Stimulated activated naive CD8-positive, alpha-beta T cell treated with anti-CD3 and anti-CD28 coated beads, Interleukin-15, amount 100 ng/mL, for 72 hours (primary cell): Measurements from ENCODE around the gene HEBP1.

Experiments used
- ATAC-seq: fragments of 150-1000 bp; cut with Tn5 transposase; 2 replicates; pipeline ENCODE4 v1.10.0; 2021; ENCODE audit warnings: mild to moderate bottlenecking, moderate library complexity
- DNase-seq, 2 donors: peaks; one replicate each; pipeline ENCODE4 v3.0.0; 2021 to 2022
- H3K27ac Mint-ChIP-seq, 2 donors: one replicate each; pipeline ENCODE4 v1.8.0; 2022; ENCODE audit warnings: mild to moderate bottlenecking in 2 of 2, mixed read lengths in 2 of 2, moderate library complexity in 2 of 2
- H3K27me3 Mint-ChIP-seq: one replicate; pipeline ENCODE4 v1.8.0; 2022; ENCODE audit warnings: mixed read lengths
- H3K4me1 Mint-ChIP-seq: one replicate; pipeline ENCODE4 v1.8.0; 2022; ENCODE audit warnings: mild to moderate bottlenecking, mixed read lengths
- H3K4me3 Mint-ChIP-seq, 2 donors: one replicate each; pipeline ENCODE4 v1.8.0; 2022; ENCODE audit warnings: mild to moderate bottlenecking in 2 of 2, mixed read lengths in 2 of 2, moderate library complexity in 1 of 2
- H3K9me3 Mint-ChIP-seq, 2 donors: one replicate each; pipeline ENCODE4 v1.8.0; 2022; ENCODE audit warnings: mixed read lengths in 2 of 2

The HEBP1 gene

DNA sequence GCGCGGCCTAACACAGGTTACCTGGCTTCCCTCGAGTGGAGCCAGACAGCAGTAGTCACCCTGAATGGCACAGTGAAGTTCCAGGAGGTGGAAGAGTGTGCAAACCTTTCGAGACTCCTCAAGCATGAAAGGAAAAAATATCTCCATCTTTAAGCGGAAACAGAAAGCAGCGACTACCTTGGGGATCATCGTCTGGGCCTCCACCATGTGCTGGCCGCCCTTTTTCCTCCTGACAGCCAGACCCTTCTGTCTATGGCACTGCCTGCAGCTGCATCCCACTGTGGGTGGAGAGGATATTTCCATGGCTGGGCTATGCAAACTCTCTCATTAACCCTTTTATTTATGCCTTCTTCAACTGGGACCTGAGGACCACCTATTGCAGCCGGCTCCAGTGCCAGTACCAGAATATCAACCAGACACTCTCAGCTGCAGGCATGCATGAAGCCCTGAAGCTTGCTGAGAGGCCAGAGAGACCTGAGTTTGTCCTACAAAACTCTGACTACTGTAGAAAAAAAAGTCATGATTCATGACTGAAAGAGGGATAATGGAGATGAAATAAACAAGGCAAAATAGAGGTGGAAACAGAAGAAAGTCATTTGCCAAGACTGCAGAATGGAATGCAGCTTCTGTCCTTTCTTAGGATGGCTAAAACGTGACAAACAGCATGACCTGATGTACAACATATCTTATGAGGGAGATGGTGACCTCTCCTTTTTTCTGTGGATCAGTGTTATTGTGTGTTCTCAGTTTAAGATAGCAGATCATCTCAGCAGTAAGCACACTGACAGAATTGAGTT is 2.4 kb upstream of the HEBP1 start:
- H3K4me1 Mint-ChIP-seq, result peaks cover 36% of the 10 kb centered on the region
- H3K4me3 Mint-ChIP-seq, result peak overlapping the region in 1 of 2 donors; percentile 86
- H3K27ac Mint-ChIP-seq, result no peak overlapping the region
- no peak for ATAC-seq
- peaks cover 16% of the 10 kb centered on the region for H3K27me3 Mint-ChIP-seq
- H3K9me3 Mint-ChIP-seq, result no peaks in the 10 kb centered on the region
- DNase-seq, result no peak

DNA sequence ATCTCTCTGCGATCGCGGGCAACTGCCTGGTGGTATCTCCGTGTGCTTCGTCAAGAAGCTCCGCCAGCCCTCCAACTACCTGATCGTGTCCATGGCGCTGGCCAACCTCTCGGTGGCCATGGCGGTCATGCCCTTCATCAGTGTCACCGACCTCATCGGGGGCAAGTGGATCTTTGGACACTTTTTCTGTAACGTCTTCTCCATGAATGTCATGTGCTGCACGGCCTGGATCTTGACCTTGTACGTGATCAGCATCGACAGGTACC is 1.6 kb upstream of the HEBP1 start:
- peak overlapping the region; percentile 70 to 91 for H3K27ac Mint-ChIP-seq
- H3K4me1 Mint-ChIP-seq, result peaks cover 43% of the 10 kb centered on the region
- no peak for DNase-seq
- H3K27me3 Mint-ChIP-seq, result peaks cover 16% of the 10 kb centered on the region
- ATAC-seq, result no peak
- peak overlapping the region; percentile 78 to 86 for H3K4me3 Mint-ChIP-seq
- no peaks in the 10 kb centered on the region for H3K9me3 Mint-ChIP-seq

DNA sequence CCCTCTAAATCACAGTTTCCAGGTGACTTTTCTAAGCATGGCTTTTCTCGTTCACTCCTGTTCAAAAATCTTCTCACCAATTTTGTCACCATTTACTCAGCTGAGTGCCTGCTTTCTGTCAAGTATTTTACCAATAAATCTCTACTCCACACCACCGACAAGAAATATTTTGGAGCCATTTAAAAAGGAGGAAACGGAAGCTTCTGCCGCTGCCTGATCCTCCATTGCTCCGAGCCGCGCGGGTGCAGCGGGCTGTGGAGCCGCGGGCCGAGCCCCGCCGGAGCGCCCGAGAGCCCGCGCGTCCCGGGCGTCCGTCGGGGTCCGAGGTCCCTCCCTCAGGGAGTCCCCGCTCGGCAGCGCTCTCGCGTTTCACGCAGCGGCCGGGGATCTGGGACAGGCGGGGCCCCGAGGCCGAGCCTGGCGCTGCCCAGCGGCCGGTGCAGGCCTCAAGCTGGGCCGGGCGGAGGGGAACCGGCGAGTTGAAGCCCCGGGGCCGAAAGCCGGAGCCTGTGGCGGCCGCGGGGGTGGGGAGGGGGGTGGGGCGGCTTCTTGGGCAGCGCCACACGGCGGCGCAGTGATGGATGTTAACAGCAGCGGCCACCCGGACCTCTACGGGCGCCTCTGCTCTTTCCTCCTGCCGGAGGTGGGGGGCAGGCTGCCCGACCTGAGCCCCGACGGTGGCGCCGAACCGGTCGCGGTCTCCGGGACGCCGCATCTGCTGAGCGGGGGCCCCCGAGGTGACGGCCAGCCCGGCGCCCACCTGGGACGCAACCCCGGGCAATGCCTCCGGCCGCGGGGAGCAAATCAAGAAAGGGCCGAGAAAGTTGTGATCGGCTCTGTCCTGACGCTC is 1.1 kb upstream of the HEBP1 start:
- peak overlapping the region; percentile 42 to 86 for H3K27ac Mint-ChIP-seq

DNA sequence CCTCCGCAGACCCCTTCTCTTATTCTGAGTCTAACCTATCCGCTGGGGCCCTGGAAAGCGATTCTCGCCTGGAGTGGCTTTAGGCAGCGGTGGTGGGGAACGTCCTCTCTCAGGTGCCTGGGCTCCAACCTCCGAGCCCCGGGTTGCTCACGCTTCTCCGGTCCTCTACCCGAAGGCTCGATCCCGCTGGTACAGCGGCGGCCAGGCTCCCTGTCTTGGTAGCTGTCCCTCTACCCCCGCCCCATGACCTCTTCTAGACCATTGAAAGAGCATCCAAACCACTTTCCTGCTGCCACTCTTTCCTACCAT is 505 bp upstream of the HEBP1 start:
- Mint-ChIP-seq H3K27ac (peak overlapping the region; percentile 42 to 86), H3K27me3 (peaks cover 16% of the 10 kb centered on the region)

More for the DNA sequence above, 1.1 kb upstream of the HEBP1 start:
- H3K4me3 Mint-ChIP-seq, result peak overlapping the region; percentile 93 to 97
- DNase-seq (peak; percentile 47 to 59), ATAC-seq (peak; percentile 34)
- peaks cover 43% of the 10 kb centered on the region for H3K4me1 Mint-ChIP-seq
- H3K9me3 Mint-ChIP-seq, result no peaks in the 10 kb centered on the region
- H3K27me3 Mint-ChIP-seq, result peaks cover 16% of the 10 kb centered on the region

DNA sequence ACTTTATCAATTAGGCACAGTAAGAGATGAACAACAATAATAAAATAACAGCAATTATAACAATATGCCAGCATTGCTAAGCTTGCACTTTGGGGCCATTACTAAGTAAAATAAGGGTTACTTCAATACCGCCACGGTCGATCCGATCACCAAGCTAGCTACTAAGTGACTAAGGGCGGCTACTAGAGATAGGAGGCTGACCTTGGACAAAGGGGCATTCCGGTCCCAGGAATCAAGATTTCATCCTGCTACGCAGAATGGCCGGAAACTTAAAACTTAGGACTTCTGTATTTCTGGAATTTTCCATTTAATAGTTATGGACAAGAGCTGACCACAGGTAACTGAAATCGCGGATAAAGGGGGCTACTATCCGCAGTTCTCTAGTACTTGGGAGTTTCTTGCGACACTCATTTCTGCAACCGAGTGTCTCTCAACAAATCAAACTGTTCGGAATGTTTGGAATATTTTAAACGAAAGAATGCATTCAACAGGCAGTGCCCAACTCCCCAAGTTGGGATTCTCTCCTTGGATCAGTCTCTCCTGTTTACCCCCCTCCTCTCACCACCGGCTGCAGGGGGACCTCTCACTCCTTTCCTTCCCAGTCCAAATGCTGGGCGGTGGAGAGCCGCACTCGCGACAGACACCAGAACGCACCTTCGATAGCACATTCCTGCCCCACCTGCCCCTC is 650 bp downstream of the HEBP1 start:
- Mint-ChIP-seq H3K27ac (peak overlapping the region; percentile 44 to 71), H3K9me3 (no peaks in the 10 kb centered on the region), H3K4me1 (peaks cover 43% of the 10 kb centered on the region), H3K4me3 (peak overlapping the region; percentile 93 to 97), H3K27me3 (peaks cover 16% of the 10 kb centered on the region)
- ATAC-seq, result no peak
- DNase-seq, result no peak

More for the DNA sequence above, 505 bp upstream of the HEBP1 start:
- no peak for DNase-seq
- Mint-ChIP-seq H3K4me3 (peak overlapping the region; percentile 93 to 97), H3K9me3 (no peaks in the 10 kb centered on the region), H3K4me1 (peaks cover 43% of the 10 kb centered on the region)
- peak; percentile 57 for ATAC-seq

DNA sequence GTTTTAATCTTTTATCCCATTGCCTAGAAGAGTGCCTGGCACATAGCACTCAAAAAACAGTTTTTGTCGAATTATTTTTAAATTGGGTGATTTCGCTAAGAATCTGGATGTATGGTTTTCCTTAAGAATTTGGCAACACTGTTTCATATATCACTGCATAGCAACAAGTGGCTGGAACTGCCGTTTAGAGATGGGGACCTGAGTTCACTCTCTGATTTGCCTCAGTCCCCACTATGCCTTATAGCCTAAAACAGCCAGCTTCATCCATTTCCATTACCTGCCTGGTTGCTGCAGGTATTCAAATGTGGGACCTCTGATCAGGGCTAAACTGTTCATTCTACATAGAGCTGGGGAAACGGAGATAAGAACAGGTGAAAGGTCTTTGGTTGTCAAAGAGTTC is 1.8 kb downstream of the HEBP1 start:
- no peak for DNase-seq
- no peak overlapping the region for H3K4me3 Mint-ChIP-seq
- peaks cover 48% of the 10 kb centered on the region for H3K4me1 Mint-ChIP-seq
- peaks cover 0 to 8% of the 10 kb centered on the region in 2 donors for H3K9me3 Mint-ChIP-seq
- no peak overlapping the region for H3K27ac Mint-ChIP-seq
- no peak for ATAC-seq
- peaks cover 9% of the 10 kb centered on the region for H3K27me3 Mint-ChIP-seq

DNA sequence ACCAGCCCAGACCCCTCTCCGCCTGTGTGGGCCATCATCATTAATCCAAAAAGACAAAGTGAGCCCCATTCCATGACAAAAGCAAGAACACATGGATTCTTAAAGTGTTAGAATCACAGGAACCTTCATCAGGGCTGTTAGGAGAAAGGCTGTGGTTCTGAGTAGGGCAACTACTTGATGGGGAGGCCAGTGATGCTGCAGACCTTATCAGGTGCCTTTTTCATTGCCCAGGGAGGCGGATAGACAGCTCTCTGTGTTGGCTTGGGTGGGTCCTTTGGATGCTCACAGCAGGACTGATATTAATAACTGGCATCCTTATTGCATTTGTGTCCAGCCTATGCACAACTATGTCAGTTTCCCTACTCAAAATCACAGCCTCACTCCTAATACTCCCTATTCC is 2.3 kb downstream of the HEBP1 start:
- ATAC-seq (no peak), DNase-seq (no peak)
- Mint-ChIP-seq H3K9me3 (peaks cover 0 to 10% of the 10 kb centered on the region in 2 donors), H3K27ac (no peak overlapping the region), H3K4me1 (peaks cover 53% of the 10 kb centered on the region), H3K27me3 (peaks cover 9% of the 10 kb centered on the region), H3K4me3 (no peak overlapping the region)

DNA sequence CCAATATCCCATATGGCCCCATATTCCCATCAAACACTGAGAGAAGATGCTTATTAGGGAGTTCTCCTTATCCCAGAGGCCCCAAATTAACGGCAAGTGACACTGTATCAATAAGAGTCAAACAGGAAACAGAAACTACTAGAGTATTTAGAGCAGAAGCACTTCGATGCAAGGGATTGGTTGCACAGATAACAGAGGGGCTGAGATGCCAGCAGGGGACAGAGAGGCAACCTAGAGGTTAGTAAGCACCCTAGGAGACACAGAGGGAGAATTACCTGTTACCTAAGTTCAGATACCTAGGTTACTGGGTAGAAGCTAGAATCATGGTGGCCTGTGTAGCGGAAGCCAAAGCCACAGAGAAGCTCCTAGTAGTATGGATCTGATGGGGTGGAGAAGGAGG is 2.9 kb downstream of the HEBP1 start:
- Mint-ChIP-seq H3K4me1 (peaks cover 56% of the 10 kb centered on the region), H3K27ac (no peak overlapping the region), H3K4me3 (peak overlapping the region; percentile 11 to 21), H3K27me3 (peaks cover 7% of the 10 kb centered on the region), H3K9me3 (peaks cover 0 to 10% of the 10 kb centered on the region in 2 donors)
- no peak for ATAC-seq
- DNase-seq, result no peak

DNA sequence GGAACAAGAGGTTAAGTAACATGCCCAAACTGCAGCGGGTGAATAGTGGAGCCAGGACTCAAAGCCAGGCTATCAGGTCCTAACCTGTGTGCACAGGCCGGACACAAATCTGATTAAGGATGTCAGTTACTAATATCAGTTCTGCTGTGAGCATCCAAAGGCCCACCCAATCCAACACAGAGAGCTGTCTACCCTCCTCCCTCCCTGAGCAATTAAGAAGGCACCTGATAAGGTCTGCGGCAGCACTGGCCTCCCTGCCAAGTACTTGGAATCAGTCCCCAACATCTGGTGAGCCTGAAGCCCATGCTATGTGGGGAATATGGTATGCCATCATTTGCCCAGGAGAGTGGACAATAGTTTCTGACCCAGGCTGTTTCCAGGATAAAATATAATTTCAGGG is 3.9 kb downstream of the HEBP1 start:
- H3K4me3 Mint-ChIP-seq, result no peak overlapping the region
- ATAC-seq (no peak), DNase-seq (no peak)
- H3K27ac Mint-ChIP-seq, result no peak overlapping the region
- peaks cover 0 to 10% of the 10 kb centered on the region in 2 donors for H3K9me3 Mint-ChIP-seq
- no peaks in the 10 kb centered on the region for H3K27me3 Mint-ChIP-seq
- peaks cover 53% of the 10 kb centered on the region for H3K4me1 Mint-ChIP-seq

DNA sequence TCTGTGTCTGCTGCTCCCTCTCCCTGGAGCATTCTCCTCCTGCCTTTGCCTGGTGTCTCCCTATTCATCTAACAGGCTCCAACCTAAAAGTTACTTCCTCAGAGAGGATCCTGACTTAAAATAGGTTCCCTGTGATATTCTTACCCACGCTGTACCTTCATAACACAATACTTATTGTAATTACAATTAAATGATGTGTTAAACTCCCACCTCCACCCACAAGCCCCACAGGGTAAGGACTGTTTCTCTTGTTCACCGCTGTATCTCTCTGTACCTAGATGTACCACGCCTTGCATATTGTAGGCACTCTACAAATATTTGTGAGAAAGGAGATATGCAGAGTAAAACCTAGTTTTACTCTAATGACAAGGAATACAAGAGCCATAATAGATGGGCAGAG is 5.0 kb downstream of the HEBP1 start:
- Mint-ChIP-seq H3K4me1 (peaks cover 53% of the 10 kb centered on the region), H3K27me3 (no peaks in the 10 kb centered on the region)

DNA sequence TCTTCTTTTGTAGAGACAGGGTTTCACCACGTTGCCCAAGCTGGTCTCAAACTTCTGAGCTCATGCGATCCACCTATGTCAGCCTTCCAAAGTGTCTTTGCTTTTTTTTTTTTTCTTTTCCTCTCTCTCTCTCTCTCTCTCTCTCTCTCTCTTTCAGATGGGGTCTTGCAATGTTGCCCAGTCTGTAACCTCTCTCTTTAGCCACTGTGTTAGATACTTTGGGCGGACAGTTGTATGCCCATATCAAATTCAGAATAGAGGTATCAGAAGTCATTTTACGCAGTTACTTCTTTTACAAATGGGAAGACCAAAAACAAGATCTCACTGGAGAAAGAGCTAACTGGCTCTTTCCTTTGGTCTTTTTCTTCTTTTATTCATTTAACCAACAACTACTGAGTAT is 6.7 kb downstream of the HEBP1 start:
- H3K9me3 Mint-ChIP-seq, result peaks cover 0 to 10% of the 10 kb centered on the region in 2 donors
- no peaks in the 10 kb centered on the region for H3K27me3 Mint-ChIP-seq
- peaks cover 38% of the 10 kb centered on the region for H3K4me1 Mint-ChIP-seq
- no peak for ATAC-seq
- DNase-seq, result no peak
- peak overlapping the region; percentile 60 to 68 for H3K4me3 Mint-ChIP-seq
- peak overlapping the region; percentile 43 to 90 for H3K27ac Mint-ChIP-seq

More for the DNA sequence above, 5.0 kb downstream of the HEBP1 start:
- DNase-seq (no peak), ATAC-seq (no peak)
- H3K9me3 Mint-ChIP-seq, result peaks cover 0 to 10% of the 10 kb centered on the region in 2 donors
- no peak overlapping the region for H3K4me3 Mint-ChIP-seq
- H3K27ac Mint-ChIP-seq, result no peak overlapping the region

DNA sequence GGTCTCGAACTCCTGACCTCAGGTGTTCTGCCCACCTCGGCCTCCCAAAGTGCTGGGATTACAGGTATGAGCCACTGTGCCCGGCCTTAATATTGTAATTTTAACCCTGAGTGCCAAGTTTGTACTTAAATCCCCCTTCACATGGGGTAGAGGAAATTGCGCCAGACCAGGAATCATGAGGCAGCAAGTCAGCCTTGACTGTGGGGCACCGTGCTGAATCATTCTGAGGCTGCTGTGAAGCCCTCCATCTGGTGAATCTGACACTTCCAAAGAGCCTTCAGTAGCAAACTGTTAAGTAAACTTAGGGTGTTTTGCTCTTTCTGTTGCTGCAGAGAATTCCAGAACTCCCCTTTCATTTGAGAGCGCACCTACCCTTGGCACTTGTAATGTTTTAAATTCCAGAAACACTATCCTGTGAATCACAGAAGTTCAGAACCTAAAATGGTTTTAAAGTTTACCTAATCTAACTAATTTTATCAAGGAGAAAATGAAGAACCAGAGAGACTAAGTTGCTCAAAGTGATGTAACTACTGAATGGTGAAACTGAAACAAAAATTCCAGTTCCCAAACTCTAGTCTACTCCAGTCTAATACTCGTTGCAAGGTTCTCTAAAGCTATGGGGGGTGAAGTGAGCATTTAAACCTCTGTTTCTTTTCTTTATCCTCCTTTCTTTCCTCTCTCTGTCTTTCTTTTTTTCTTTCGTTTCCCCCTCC is 7.5 kb downstream of the HEBP1 start:
- ATAC-seq (no peak), DNase-seq (no peak)
- H3K27me3 Mint-ChIP-seq, result no peaks in the 10 kb centered on the region
- peaks cover 0 to 10% of the 10 kb centered on the region in 2 donors for H3K9me3 Mint-ChIP-seq
- peaks cover 30% of the 10 kb centered on the region for H3K4me1 Mint-ChIP-seq
- H3K27ac Mint-ChIP-seq, result no peak overlapping the region
- H3K4me3 Mint-ChIP-seq, result no peak overlapping the region

DNA sequence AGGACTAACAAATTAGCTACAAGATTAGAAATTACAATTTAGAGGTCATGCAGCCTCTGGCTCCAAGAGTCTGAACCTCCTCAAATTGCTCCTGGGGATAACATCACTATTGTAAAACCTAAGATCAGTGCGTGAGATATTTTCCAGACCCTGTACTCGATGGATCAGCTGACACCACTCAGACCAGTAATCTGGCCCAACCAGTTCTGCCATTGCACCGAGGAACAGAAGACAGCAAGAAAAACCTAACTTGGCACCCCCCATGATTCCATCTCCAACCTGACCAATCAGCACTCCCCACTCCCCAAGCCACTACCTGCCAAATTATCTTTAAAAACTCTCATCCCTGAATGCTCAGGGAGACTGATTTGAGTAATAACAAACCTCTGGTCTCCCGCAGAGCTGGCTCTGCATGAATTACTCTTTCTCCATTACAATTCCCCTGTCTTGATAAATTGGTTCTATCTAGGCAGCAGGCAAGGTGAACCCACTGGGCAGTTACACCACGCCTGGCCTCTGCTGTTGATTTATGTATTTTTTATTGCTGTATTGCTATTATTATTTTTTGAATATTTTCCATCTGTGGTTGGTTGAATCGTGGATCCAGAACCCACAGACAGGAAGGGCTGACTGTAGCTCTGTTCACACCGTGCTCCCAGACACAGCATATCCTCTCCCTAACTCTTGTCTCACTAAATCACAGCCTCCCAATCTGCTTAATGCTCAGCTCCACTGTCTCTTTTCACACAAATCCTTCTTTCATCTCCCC is 9.2 kb downstream of the HEBP1 start:
- Mint-ChIP-seq H3K4me1 (peaks cover 22% of the 10 kb centered on the region), H3K27me3 (no peaks in the 10 kb centered on the region), H3K4me3 (no peak overlapping the region), H3K9me3 (peaks cover 0 to 10% of the 10 kb centered on the region in 2 donors), H3K27ac (no peak overlapping the region)
- DNase-seq (no peak), ATAC-seq (no peak)

DNA sequence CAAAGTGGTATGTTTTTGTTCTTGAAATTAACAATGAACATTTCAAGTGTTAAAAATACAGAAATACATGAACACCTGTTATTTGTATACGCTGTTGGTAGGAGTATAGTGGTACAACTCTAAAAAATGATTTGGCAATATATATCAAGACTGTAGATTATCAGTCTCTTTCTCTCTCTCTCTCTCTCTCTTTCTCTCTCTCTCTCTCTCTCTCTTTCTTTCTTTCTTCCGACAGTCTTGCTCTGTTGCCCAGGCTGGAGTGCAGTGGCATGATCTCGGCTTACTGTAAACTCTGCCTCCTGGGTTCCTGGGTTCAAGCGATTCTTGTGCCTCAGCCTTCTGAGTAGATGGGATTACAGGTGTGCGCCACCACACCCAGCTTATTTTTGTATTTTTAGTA is 12.6 kb downstream of the HEBP1 start:
- H3K4me3 Mint-ChIP-seq, result no peak overlapping the region
- no peaks in the 10 kb centered on the region for H3K27me3 Mint-ChIP-seq
- peaks cover 9% of the 10 kb centered on the region for H3K4me1 Mint-ChIP-seq
- no peaks in the 10 kb centered on the region for H3K9me3 Mint-ChIP-seq
- no peak for ATAC-seq
- no peak overlapping the region for H3K27ac Mint-ChIP-seq
- no peak for DNase-seq
